CD4-positive, alpha-beta T cell treated with Interleukin-1 beta for 1 hour (primary cell): Measurements from ENCODE around the gene OXSM.

Experiments used
- DNase-seq, 2 donors: peaks; one replicate each; pipeline ENCODE4 v3.0.0-alpha.2; 2020 to 2022

The OXSM gene

GRCh38 chr3:25789596-25790556, at the start of gene OXSM:
Gene OXSM (plus strand): TSS chr3:25790090. CDS start chr3:25791021, 931 bp downstream.
- peak; percentile 93 to 94 for DNase-seq

GRCh38 chr3:25744470-25744869, 45.4 kb upstream of the OXSM start:
- no peak for DNase-seq

- no peak for DNase-seq
Measured at GRCh38 chr3:25747033-25747432, 42.9 kb upstream of the OXSM start.

GRCh38 chr3:25748189-25748588, 41.7 kb upstream of the OXSM start:
- no peak for DNase-seq

GRCh38 chr3:25749031-25749581, 40.8 kb upstream of the OXSM start:
- no peak for DNase-seq

- no peak for DNase-seq
Measured at GRCh38 chr3:25751048-25751447, 38.8 kb upstream of the OXSM start.

- DNase-seq: no peak
Measured at GRCh38 chr3:25751725-25752124, 38.2 kb upstream of the OXSM start.

DNA sequence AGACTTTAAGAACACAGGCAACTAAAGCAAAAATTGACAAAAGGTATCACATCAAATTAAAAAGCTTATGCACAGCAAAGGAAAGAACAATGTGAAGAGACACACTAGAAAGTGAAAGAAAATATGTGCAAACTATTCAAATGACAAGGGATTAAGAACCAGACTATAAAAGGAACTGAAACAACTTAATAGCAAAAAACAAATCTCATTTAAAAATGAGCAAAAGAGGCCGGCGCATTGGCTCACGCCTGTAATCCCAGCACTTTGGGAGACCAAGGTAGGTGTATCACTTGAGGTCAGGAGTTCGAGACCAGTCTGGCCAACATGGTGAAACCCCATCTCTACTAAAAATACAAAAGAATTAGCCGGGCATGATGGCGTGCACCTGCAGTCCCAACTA, 21.0 kb upstream of the OXSM start:
- DNase-seq: no peak

DNA sequence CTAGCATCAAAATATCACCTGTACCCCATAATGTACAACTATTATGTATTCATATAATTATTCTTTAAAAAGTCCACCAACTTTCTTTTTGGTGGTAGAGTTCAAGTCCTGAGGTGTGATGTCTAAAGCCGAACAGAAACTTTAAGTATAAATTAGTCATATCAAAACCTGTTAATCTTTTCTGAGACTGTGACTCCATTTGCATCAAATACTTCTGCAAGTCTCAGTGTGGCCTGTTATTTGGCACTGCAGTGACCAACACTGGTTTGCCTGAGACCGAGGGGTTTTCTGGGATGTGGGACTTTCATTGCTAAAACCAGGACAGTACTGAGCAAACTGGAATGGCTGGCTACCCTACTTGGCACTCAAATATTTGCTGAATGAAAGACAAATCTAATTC, 14.0 kb upstream of the OXSM start:
- no peak for DNase-seq

DNA sequence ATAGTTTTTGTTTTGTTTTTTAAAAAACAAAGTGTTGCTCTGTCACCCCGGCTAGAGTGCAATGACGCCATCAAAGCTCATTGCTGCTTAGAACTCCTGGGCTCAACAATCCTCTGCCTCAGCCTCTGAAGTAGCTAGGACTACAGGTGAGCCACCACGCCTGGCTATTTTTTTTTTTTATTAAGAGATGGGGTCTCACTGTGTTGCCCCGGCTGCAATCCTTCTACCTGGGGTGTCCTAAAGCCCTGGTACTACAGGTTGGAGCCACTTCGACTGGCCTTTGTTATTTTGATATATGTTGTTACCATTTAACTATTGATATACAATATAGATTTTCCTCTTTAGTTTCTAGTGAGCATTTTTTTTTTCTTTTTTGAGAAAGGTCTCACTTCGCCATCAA, 9.3 kb upstream of the OXSM start:
- DNase-seq: no peak

- DNase-seq: no peak
Measured at GRCh38 chr3:25781145-25781757, 8.6 kb upstream of the OXSM start.

DNA sequence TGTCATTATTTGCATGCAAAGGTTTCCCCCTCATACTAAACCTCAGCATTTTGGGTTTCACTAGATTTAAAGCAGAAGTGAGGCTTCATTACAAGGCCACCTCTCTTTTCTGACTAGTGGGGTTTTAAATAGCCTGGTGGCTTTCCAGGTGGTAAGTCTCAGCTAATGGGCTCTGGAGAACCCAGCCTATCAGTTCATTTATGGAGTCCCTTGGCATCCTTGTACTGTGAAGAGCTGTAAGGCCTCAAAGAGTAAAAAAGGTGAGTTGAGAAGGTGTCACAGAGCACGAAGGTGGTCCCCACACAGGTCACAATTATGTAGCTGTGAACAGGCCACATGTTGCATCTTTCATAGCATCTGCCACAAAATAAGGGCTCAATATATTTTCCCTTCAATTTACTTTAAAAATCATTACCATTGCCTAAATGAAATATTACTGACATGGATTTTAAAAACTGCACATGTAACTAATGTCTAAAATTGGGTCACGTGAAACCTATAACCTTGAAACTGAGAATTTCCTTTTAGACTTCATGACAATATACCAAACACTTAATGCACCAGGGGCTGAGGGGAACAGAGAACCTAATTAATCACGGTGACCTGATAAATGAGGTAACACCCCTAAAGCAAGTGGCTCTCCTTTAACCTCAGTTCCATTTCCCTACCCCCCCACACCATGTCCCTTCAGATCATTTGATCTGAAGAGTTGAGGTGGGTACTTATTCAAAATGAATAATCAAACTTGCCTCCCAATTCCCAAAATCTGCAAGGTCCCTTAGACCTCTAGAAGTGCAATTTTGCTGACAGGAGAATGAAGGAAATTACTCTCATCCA, 7.9 kb upstream of the OXSM start:
- no peak for DNase-seq

GRCh38 chr3:25782636-25782937, 7.3 kb upstream of the OXSM start:
- DNase-seq: no peak

DNA sequence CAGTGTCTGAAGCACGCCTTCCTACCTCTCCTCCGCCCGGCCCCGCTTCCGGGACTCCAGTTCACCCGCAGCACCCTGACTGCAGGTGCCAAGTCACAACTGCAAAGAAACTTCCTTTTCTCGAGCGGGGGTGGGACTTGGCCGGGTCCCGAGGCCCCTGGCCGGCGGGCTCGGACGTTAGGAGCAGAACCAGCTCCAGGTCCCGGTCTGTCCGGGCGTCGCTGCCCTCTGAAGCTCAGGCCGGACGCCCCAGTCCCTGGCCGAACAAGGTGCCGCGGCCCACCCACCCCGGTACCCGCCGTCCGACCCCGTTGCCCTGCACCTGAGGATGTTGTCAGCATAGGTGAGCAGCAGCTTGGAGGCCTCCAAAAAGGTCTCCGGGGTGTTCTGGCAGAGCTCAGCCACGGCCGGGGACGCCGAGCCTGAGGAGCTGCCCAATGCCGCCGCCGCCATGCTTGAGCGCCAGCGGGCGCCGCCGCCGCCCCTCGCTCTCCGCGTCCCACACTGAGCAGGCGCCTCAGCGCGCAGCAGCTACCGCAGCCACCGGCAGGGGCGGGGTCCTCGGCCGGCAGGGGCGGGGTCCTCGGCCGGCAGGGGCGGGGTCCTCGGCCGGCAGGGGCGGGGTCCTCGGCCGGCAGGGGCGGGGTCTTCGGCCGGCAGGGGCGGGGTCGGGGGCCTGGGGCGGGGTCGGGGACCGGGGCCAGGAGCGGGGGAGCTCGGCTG, 6.8 kb upstream of the OXSM start, which contains the start of gene NGLY1:
NGLY1 (minus strand) TSS at position 506 of the 723 bp plus-strand sequence; CDS start at position 453, 53 bp downstream.
- DNase-seq: peak; percentile 88 to 89

DNA sequence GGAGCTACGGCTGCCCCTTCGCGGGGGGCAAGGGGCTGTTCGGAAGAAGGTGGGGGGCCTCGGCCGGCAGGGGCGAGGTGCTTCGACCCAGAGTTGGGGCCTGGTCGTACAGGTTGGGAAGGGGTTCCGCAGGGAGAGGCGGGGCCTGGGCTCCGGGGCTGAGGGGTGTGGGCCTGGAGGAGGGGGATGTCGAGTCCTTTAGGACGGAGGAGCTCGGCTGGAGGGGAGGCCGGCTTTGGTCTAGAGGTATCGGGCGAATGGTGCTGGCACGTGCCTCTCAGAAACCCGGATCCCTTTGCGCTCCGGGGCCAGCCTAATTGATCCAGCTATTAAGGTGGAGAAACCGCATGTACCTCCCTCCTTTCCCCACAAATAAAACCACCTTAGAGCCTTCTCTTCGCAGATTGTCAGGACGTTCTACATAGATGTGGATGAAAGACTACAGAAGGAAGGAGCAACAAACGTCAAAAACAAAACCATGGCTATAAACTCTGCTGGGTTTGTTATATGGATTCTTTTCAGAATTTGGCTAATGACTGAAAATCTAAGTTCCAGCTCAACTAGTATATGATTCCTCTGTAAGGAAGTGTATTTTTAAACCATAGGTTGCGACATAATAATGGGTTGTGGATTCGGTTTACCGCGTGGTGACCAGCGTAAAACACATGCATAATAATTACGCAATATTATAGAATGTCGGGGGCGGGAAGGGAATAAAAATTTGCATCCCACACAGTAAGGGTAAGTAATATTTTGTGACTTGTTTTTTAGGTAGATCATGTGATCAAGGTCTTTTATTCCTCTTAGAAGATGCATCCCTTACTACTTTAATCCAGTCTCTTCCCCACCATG, 6.0 kb upstream of the OXSM start:
- peak in 1 of 2 donors; percentile 4 for DNase-seq

DNA sequence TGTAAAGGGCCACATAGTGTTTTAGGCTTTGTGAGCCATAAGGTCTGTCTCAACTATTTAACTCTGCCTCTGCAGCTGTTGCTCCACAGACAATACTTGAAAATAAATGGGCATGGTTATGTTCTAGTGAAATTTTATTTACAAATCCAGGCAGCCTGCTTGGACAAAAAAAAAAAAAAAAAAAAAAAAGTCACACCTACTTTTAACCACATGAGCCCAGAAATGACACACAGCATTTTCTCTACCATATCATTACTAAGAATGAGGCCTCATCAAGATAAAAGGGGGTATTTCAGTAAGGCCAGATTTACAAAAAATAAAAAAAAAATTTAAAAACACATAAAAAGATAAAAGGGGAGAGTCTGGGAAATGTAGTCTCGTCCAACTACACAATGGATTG, 4.9 kb upstream of the OXSM start:
- no peak for DNase-seq

- DNase-seq: no peak
Measured at GRCh38 chr3:25785826-25786225, 4.1 kb upstream of the OXSM start.

DNA sequence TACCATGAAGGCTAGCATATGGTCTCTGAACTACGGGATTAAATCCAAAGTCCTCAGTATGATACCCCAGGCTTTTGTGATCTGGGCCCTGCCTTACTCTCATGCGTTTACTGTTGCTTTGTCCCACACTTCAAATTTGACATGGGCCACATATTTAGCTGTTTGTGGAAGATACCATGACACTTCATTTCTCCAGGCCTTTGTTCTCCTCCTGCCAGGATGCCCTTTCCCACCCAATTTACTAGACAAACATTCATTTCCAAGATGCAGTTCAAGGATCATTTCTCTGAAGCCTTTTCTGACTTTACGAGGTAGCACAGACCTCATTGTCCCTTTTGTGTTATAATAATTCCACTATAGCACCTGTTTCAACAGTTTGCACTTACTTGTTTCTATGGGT, 2.2 kb upstream of the OXSM start:
- DNase-seq: no peak

GRCh38 chr3:25789209-25789595, 688 bp upstream of the OXSM start:
- no peak for DNase-seq

GRCh38 chr3:25801786-25802185, 11.9 kb downstream of the OXSM start:
- no peak for DNase-seq

GRCh38 chr3:25803833-25804232, 13.9 kb downstream of the OXSM start:
- no peak for DNase-seq
